ENCODE measurements around the gene SIGMAR1. TPM values are rescaled to one million over a fixed set of nuclear protein-coding genes. Genes with fewer than 3 reads are reported as not detected.

SIGMAR1 gene
- total RNA-seq, 4 donors from 2014 or later, result 34.1 to 55.2 (median 51.3) TPM

- H3K27me3 ChIP-seq, result no peaks in the 10 kb centered on the region
- peak; percentile 79 to 84 for DNase-seq
- peak overlapping the region; percentile 72 to 83 for H3K4me3 ChIP-seq
- no peaks in the 10 kb centered on the region for H3K9me3 ChIP-seq
- no peaks in the 10 kb centered on the region for H3K36me3 ChIP-seq
- no peak for TF ChIP-seq POLR2A (IDR thresholded peaks at IDR 0.05)
- peak; percentile 72 to 84 (median 80) for TF ChIP-seq CTCF (IDR thresholded peaks at IDR 0.05)
- intact Hi-C loops (cut with DNase I; ENCODE audit: low total_unique reads), result no loop called here
- H3K27ac ChIP-seq, result peak overlapping the region; percentile 96 to 99
- H3K4me1 ChIP-seq, result no peaks in the 10 kb centered on the region
Observed at GRCh38 chr9:34664281-34665066, 26.9 kb upstream of the SIGMAR1 start.

GRCh38 chr9:34663303-34663605 lies 25.7 kb upstream of the SIGMAR1 start:
- no peaks in the 10 kb centered on the region for H3K36me3 ChIP-seq
- intact Hi-C loops (cut with DNase I; ENCODE audit: low total_unique reads), result no loop called here
- H3K27me3 ChIP-seq, result no peaks in the 10 kb centered on the region
- no peak overlapping the region for H3K27ac ChIP-seq
- H3K4me3 ChIP-seq, result no peak overlapping the region
- no peaks in the 10 kb centered on the region for H3K4me1 ChIP-seq
- H3K9me3 ChIP-seq, result no peaks in the 10 kb centered on the region
- TF ChIP-seq CTCF (IDR thresholded peaks at IDR 0.05) (no peak), POLR2A (IDR thresholded peaks at IDR 0.05) (no peak)
- DNase-seq, result no peak

GRCh38 chr9:34662526-34663302 lies 25.1 kb upstream of the SIGMAR1 start, which contains the start of gene CCL27:
TSS of gene CCL27 (minus strand) at chr9:34662657. CDS start at chr9:34662633, 24 bp downstream.
- TF ChIP-seq POLR2A (IDR thresholded peaks at IDR 0.05), result no peak
- no peak for TF ChIP-seq CTCF (IDR thresholded peaks at IDR 0.05)
- intact Hi-C loops (cut with DNase I; ENCODE audit: low total_unique reads), result no loop called here
- Histone ChIP-seq H3K27ac (no peak within 1 kb of the TSS), H3K4me1 (no peaks in the 10 kb centered on the region), H3K27me3 (no peaks in the 10 kb centered on the region), H3K36me3 (no peaks in the 10 kb centered on the region), H3K9me3 (no peaks in the 10 kb centered on the region), H3K4me3 (no peak within 1 kb of the TSS)
- no peak for DNase-seq

GRCh38 chr9:34659592-34660253 lies 22.1 kb upstream of the SIGMAR1 start:
- Histone ChIP-seq H3K9me3 (no peaks in the 10 kb centered on the region), H3K4me1 (peaks cover 0 to 9% of the 10 kb centered on the region in 2 donors), H3K27ac (no peak overlapping the region), H3K36me3 (no peaks in the 10 kb centered on the region), H3K27me3 (no peaks in the 10 kb centered on the region), H3K4me3 (no peak overlapping the region)
- TF ChIP-seq POLR2A (IDR thresholded peaks at IDR 0.05) (no peak), CTCF (IDR thresholded peaks at IDR 0.05) (no peak)
- no peak for DNase-seq
- intact Hi-C loops (cut with DNase I; ENCODE audit: low total_unique reads), result no loop called here

Data from uterus (tissue), 4 donors.